HG03060 (cell line): Measurements from ENCODE around the gene NLRP3.
"Not testable (repeated sequence)": the region's sequence is repeated elsewhere in the genome, so short reads cannot be mapped to it uniquely, and the experiment has no call there.

ENCODE experiments used
- ATAC-seq: cut with Tn5 transposase; IDR thresholded peaks from one replicate; pipeline ENCODE4 v1.9.1; 2021; ENCODE audit warnings: low read depth, moderate number of reproducible peaks; ENCODE audit not compliant: unreplicated experiment

NLRP3 gene

GRCh38 chr1:247390116-247390791 lies 25.7 kb upstream of the NLRP3 start:
- peak; percentile 100 for ATAC-seq

- no peak for ATAC-seq
Observed at GRCh38 chr1:247390996-247391395, 25.0 kb upstream of the NLRP3 start.

- ATAC-seq: no peak
Observed at GRCh38 chr1:247392088-247392487, 23.9 kb upstream of the NLRP3 start.

- not testable (repeated sequence) for ATAC-seq
Observed at GRCh38 chr1:247395075-247395474, 20.9 kb upstream of the NLRP3 start.

GRCh38 chr1:247400685-247401084 lies 15.3 kb upstream of the NLRP3 start:
- ATAC-seq: no peak

- ATAC-seq: no peak
Observed at GRCh38 chr1:247401310-247402119, 14.5 kb upstream of the NLRP3 start.

GRCh38 chr1:247402120-247402675 lies 13.8 kb upstream of the NLRP3 start:
- no peak for ATAC-seq

GRCh38 chr1:247406014-247406656 lies 9.8 kb upstream of the NLRP3 start:
- no peak for ATAC-seq

- ATAC-seq: peak; percentile 80
Observed at GRCh38 chr1:247407180-247407616, 8.8 kb upstream of the NLRP3 start.

GRCh38 chr1:247408100-247408499 lies 7.9 kb upstream of the NLRP3 start:
- no peak for ATAC-seq

- peak; percentile 82 for ATAC-seq
Observed at GRCh38 chr1:247409869-247410544, 6.0 kb upstream of the NLRP3 start.

- no peak for ATAC-seq
Observed at GRCh38 chr1:247411621-247412327, 4.2 kb upstream of the NLRP3 start.

- ATAC-seq: no peak
Observed at GRCh38 chr1:247417831-247418230, 1.9 kb downstream of the NLRP3 start.

- ATAC-seq: no peak
Observed at GRCh38 chr1:247419336-247419735, 3.4 kb downstream of the NLRP3 start.

GRCh38 chr1:247421074-247421473 lies 5.1 kb downstream of the NLRP3 start:
- no peak for ATAC-seq

GRCh38 chr1:247429496-247429895 lies 13.5 kb downstream of the NLRP3 start:
- ATAC-seq: no peak

- ATAC-seq: no peak
Observed at GRCh38 chr1:247430434-247430833, 14.5 kb downstream of the NLRP3 start.

- no peak for ATAC-seq
Observed at GRCh38 chr1:247431643-247432042, 15.7 kb downstream of the NLRP3 start.

- ATAC-seq: no peak
Observed at GRCh38 chr1:247434005-247434404, 18.0 kb downstream of the NLRP3 start.
